ENCODE data around the gene CMTM7.
"Not testable (repeated sequence)": the region's sequence is repeated elsewhere in the genome, so short reads cannot be mapped to it uniquely, and the experiment has no call there.

DNA sequence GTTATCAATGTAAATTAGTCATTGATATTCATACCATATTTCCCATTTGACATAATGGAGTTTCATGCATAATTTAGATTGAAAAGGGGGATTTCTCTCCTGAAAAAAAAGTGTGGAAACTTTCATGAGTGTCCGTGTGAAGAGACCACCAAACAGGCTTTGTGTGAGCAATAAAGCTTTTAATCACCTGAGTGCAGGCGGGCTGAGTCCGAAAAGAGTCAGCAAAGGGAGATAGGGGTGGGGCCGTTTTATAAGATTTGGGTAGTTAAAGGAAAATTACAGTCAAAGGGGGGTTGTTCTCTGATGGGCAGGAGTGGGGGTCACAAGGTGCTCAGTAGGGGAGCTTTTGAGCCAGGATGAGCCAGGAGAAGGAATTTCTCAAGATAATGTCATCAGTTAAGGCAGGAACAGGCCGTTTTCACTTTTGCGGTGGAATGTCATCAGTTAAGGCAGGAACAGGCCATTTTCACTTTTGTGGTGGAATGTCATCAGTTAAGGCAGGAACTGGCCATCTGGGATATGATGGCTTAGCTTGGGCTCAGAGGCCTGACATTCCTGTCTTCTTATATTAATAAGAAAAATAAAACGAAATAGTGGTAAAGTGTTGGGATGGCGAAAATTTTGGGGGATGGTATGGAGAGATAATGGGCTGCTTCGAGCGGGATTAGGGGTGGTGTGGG lies 69.3 kb downstream of the CMTM7 start:
- TF ChIP-seq, protein P1, sequence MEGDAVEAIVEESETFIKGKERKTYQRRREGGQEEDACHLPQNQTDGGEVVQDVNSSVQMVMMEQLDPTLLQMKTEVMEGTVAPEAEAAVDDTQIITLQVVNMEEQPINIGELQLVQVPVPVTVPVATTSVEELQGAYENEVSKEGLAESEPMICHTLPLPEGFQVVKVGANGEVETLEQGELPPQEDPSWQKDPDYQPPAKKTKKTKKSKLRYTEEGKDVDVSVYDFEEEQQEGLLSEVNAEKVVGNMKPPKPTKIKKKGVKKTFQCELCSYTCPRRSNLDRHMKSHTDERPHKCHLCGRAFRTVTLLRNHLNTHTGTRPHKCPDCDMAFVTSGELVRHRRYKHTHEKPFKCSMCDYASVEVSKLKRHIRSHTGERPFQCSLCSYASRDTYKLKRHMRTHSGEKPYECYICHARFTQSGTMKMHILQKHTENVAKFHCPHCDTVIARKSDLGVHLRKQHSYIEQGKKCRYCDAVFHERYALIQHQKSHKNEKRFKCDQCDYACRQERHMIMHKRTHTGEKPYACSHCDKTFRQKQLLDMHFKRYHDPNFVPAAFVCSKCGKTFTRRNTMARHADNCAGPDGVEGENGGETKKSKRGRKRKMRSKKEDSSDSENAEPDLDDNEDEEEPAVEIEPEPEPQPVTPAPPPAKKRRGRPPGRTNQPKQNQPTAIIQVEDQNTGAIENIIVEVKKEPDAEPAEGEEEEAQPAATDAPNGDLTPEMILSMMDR (IDR thresholded peaks at IDR 0.05), result not testable (repeated sequence)
- not testable (repeated sequence) for TF ChIP-seq POLR2A (IDR thresholded peaks at IDR 0.05)
